Loucy (cell line): Measurements from ENCODE around the gene DRD4.

ENCODE experiments used
- H2AFZ ChIP-seq: fragments of 200-600 bp; sonication (generic); 2 replicates; pipeline ENCODE4 v1.6.0; 2016; ENCODE audit warnings: antibody characterized with exemption, mild to moderate bottlenecking, low read length, moderate library complexity
- H3F3A ChIP-seq: fragments of 200-600 bp; 2 replicates; pipeline ENCODE4 v1.6.0; 2016; ENCODE audit warnings: antibody characterized with exemption, low read depth, mild to moderate bottlenecking
- H3K27me3 ChIP-seq: fragments of 200-600 bp; sonication (generic); 2 replicates; pipeline ENCODE4 v1.6.1; 2014; ENCODE audit warnings: low read length, mild to moderate bottlenecking; ENCODE audit not compliant: insufficient read depth, poor library complexity, severe bottlenecking
- H3K36me3 ChIP-seq: fragments of 200-600 bp; sonication (generic); 2 replicates; pipeline ENCODE4 v1.6.1; 2016; ENCODE audit warnings: low read length; ENCODE audit not compliant: insufficient read depth
- H3K4me1 ChIP-seq: fragments of 200-600 bp; sonication (generic); 2 replicates; pipeline ENCODE4 v1.5.1; 2014; ENCODE audit warnings: low read length, mild to moderate bottlenecking; ENCODE audit not compliant: insufficient read depth, poor library complexity, severe bottlenecking
- H3K4me2 ChIP-seq: fragments of 200-600 bp; sonication (generic); 2 replicates; pipeline ENCODE4 v1.6.0; 2014; ENCODE audit warnings: antibody characterized with exemption, low read length, low read depth, mild to moderate bottlenecking; ENCODE audit not compliant: poor library complexity, severe bottlenecking
- H3K4me3 ChIP-seq: fragments of 200-600 bp; sonication (generic); 2 replicates; pipeline ENCODE4 v1.5.1; 2014; ENCODE audit warnings: low read length, mild to moderate bottlenecking, mixed read lengths; ENCODE audit not compliant: poor library complexity, severe bottlenecking
- H3K79me2 ChIP-seq: fragments of 200-600 bp; sonication (generic); 2 replicates; pipeline ENCODE4 v1.6.1; 2014; ENCODE audit warnings: low read length; ENCODE audit not compliant: insufficient read depth
- H3K9ac ChIP-seq: fragments of 200-600 bp; sonication (generic); 2 replicates; pipeline ENCODE4 v1.6.0; 2014; ENCODE audit warnings: mild to moderate bottlenecking, low read depth, low read length, moderate library complexity; ENCODE audit not compliant: poor library complexity, severe bottlenecking
- H3K9me2 ChIP-seq: fragments of 200-600 bp; sonication (generic); replicated peaks from 2 replicates; pipeline ENCODE4 v1.6.1; 2016; ENCODE audit warnings: low read depth, low read length, mixed read lengths
- H3K9me3 ChIP-seq: fragments of 200-600 bp; sonication (generic); 2 replicates; pipeline ENCODE4 v1.6.1; 2014; ENCODE audit warnings: mild to moderate bottlenecking, antibody characterized with exemption, low read length, low read depth; ENCODE audit not compliant: insufficient read depth
- H4K20me1 ChIP-seq: fragments of 200-600 bp; sonication (generic); 2 replicates; pipeline ENCODE4 v1.6.0; 2014; ENCODE audit warnings: antibody characterized with exemption, low read length, mild to moderate bottlenecking; ENCODE audit not compliant: insufficient read depth, poor library complexity, severe bottlenecking
- EZH2phosphoT487 ChIP-seq: fragments of 200-600 bp; IDR thresholded peaks from 2 replicates; pipeline ENCODE4 v1.6.1; 2018; ENCODE audit warnings: antibody characterized with exemption, mild to moderate bottlenecking, moderate library complexity, borderline replicate concordance
- TF ChIP-seq, protein P1 (sequence below): fragments of 200-600 bp; sonication (generic); conservative IDR thresholded peaks from 2 replicates; pipeline ENCODE4 v1.5.1; 2014; ENCODE audit warnings: mild to moderate bottlenecking, antibody characterized with exemption, low read length

The DRD4 gene

DNA sequence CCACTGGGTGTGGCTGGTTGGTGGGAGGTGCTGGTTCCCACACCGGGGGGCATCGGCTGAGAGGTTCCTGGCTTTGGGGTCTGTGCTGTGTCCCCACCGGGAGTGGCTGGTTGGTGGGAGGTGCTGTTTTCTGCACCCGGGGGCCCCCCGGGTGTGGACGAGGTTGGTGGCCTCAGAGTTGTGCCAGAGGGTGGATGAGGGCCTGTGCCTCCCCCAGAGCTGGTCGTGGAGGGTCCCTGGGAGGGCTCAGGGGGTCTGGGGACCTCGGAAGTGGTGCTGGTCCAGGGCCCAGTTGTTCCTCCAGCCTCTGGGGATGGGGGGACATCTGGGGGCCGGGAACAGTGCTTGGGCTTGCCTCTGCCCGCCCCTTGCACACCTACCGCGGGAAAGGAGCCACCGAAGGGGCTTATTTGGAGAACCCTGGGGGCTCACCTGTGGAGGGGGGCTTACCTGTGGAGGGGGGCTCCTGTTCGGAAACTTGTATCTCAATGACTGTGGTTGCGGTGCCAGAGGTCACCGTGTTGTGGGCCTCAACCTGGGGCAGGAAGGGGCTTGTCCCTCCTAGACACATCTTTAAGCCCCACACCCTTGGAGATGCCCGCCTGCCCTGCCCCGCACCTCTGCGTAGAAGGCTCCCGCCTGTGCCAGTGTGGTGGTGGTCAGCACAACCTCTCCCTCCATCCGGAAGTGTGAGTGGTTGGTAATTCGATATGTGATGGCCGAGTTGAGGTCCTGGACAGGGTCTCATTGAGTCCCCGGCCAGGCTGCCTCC lies 18.0 kb upstream of the DRD4 start:
- TF ChIP-seq, protein P1, sequence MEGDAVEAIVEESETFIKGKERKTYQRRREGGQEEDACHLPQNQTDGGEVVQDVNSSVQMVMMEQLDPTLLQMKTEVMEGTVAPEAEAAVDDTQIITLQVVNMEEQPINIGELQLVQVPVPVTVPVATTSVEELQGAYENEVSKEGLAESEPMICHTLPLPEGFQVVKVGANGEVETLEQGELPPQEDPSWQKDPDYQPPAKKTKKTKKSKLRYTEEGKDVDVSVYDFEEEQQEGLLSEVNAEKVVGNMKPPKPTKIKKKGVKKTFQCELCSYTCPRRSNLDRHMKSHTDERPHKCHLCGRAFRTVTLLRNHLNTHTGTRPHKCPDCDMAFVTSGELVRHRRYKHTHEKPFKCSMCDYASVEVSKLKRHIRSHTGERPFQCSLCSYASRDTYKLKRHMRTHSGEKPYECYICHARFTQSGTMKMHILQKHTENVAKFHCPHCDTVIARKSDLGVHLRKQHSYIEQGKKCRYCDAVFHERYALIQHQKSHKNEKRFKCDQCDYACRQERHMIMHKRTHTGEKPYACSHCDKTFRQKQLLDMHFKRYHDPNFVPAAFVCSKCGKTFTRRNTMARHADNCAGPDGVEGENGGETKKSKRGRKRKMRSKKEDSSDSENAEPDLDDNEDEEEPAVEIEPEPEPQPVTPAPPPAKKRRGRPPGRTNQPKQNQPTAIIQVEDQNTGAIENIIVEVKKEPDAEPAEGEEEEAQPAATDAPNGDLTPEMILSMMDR: no peak
- TF ChIP-seq EZH2phosphoT487: no peak
- no peak overlapping the region for H3K4me3 ChIP-seq
- H3K9me3 ChIP-seq: no peaks in the 10 kb centered on the region
- H2AFZ ChIP-seq: no peak overlapping the region
- no peaks in the 10 kb centered on the region for H3K9me2 ChIP-seq
- peaks cover 5% of the 10 kb centered on the region for H4K20me1 ChIP-seq
- no peaks in the 10 kb centered on the region for H3F3A ChIP-seq
- no peaks in the 10 kb centered on the region for H3K79me2 ChIP-seq
- peaks cover 4% of the 10 kb centered on the region for H3K4me1 ChIP-seq
- no peaks in the 10 kb centered on the region for H3K27me3 ChIP-seq
- H3K4me2 ChIP-seq: no peak overlapping the region
- H3K36me3 ChIP-seq: no peaks in the 10 kb centered on the region
- no peak overlapping the region for H3K9ac ChIP-seq

GRCh38 chr11:619628-620050 lies 17.4 kb upstream of the DRD4 start:
- no peak overlapping the region for H3K4me2 ChIP-seq
- H3K4me3 ChIP-seq: no peak overlapping the region
- H3K9me3 ChIP-seq: no peaks in the 10 kb centered on the region
- H3K27me3 ChIP-seq: no peaks in the 10 kb centered on the region
- H3K9ac ChIP-seq: no peak overlapping the region
- H3K9me2 ChIP-seq: no peaks in the 10 kb centered on the region
- H3K36me3 ChIP-seq: no peaks in the 10 kb centered on the region
- H3K79me2 ChIP-seq: no peaks in the 10 kb centered on the region
- no peak overlapping the region for H2AFZ ChIP-seq
- H4K20me1 ChIP-seq: peaks cover 2% of the 10 kb centered on the region
- TF ChIP-seq, protein P1: no peak
- TF ChIP-seq EZH2phosphoT487: no peak
- H3K4me1 ChIP-seq: peaks cover 4% of the 10 kb centered on the region
- H3F3A ChIP-seq: no peaks in the 10 kb centered on the region

GRCh38 chr11:620201-620600 lies 16.9 kb upstream of the DRD4 start:
- Histone ChIP-seq H3K4me2 (no peak overlapping the region), H3F3A (no peaks in the 10 kb centered on the region), H2AFZ (no peak overlapping the region), H3K4me1 (peaks cover 2% of the 10 kb centered on the region), H3K79me2 (no peaks in the 10 kb centered on the region), H3K36me3 (no peaks in the 10 kb centered on the region), H3K27me3 (no peaks in the 10 kb centered on the region), H3K4me3 (no peak overlapping the region), H3K9ac (no peak overlapping the region), H3K9me3 (no peaks in the 10 kb centered on the region), H3K9me2 (no peaks in the 10 kb centered on the region), H4K20me1 (no peaks in the 10 kb centered on the region)
- TF ChIP-seq, protein P1: no peak
- TF ChIP-seq EZH2phosphoT487: no peak
